Stomach (tissue), 9 donors: ENCODE data around the gene CYB561. TPM values are rescaled to one million over a fixed set of nuclear protein-coding genes. Genes with fewer than 3 reads are reported as not detected.
A peak's percentile ranks its signal among the peaks of the same experiment; 100 is the strongest.

Experiments
- DNase-seq, 2 donors: peaks; one replicate each; pipeline versions ENCODE4 v3.0.0 to v3.0.0-alpha.2; 2013 to 2019
- H3K27ac ChIP-seq, 5 donors: fragments of 200-600 bp in 4 of 5; sonication (generic) in 4 of 5; one replicate each; pipeline ENCODE4 v1.5.1; 2013 to 2019; ENCODE audit warnings: mild to moderate bottlenecking in 1 of 5, moderate library complexity in 1 of 5
- H3K27me3 ChIP-seq, 3 donors: fragments of 200-600 bp; sonication (generic); one replicate each; pipeline ENCODE4 v1.5.1; 2017 to 2019; ENCODE audit warnings: mixed run types in 1 of 3
- H3K36me3 ChIP-seq, 4 donors: fragments of 200-600 bp; sonication (generic); 1 replicate in 3 of 4; 2 replicates in 1 of 4; pipeline ENCODE4 v1.5.1; 2016 to 2019
- H3K4me1 ChIP-seq, 4 donors: fragments of 200-600 bp; sonication (generic); one replicate each; pipeline ENCODE4 v1.5.1; 2016 to 2019
- H3K4me3 ChIP-seq, 4 donors: fragments of 200-600 bp; sonication (generic) in 3 of 4; one replicate each; pipeline ENCODE4 v1.5.1; 2016 to 2019; ENCODE audit warnings: mild to moderate bottlenecking in 1 of 4
- H3K9me3 ChIP-seq, 4 donors: fragments of 200-600 bp; sonication (generic); one replicate each; pipeline ENCODE4 v1.5.1; 2016 to 2019
- CTCF ChIP-seq, 7 experiments: fragments of 450-650 bp in 4 of 7; fragments of 200-600 bp in 3 of 7; sonication (generic) in 3 of 7; IDR thresholded peaks; one replicate each; pipeline ENCODE4 v1.5.1; 2016 to 2019; ENCODE audit warnings: antibody characterized with exemption in 7 of 7, control low read depth in 2 of 7, mild to moderate bottlenecking in 1 of 7
- EP300 ChIP-seq: sonication (generic); formaldehyde crosslinking; IDR thresholded peaks from one replicate; pipeline ENCODE4 v1.6.1; 2017; ENCODE audit warnings: antibody characterized with exemption
- POLR2A ChIP-seq, 4 donors: fragments of 450-650 bp; IDR thresholded peaks; one replicate each; pipeline ENCODE4 v1.6.1; 2016; ENCODE audit warnings: antibody characterized with exemption in 4 of 4, control low read depth in 2 of 4, mild to moderate bottlenecking in 1 of 4, moderate library complexity in 1 of 4
- POLR2AphosphoS5 ChIP-seq, 3 donors: sonication (generic); formaldehyde crosslinking; IDR thresholded peaks; one replicate each; pipeline ENCODE4 v1.6.1; 2016; ENCODE audit warnings: antibody characterized with exemption in 3 of 3
- WGBS, 5 donors: extraction: QIAGEN DNeasy Blood & Tissue Kit in 3 of 5; methylation state at CpG; one replicate each; pipeline versions ENCODE4 v1.1.5 to v1.1.7; 2013 to 2018; 5-methylcytosine and 5-hydroxymethylcytosine counted together
- intact Hi-C: fragments of 100-400 bp; cut with DNase I; formaldehyde crosslinking; loops from one replicate; pipeline ENCODE4 v1.15.1; 2023; ENCODE audit warnings: low total_unique reads
- polyA plus RNA-seq, 3 donors: library from polyadenylated mRNA; stranded (reverse); fragments of 200-250 nt; gene quantifications; one replicate each; pipeline ENCODE4 v1.2.3, GENCODE V29; 2013
- total RNA-seq, 5 donors: library from RNA; depleted of rRNA; stranded (reverse); fragments of >200 nt; gene quantifications; one replicate each; pipeline versions ENCODE4 v1.1.0 to v1.2.3, GENCODE V29; 2014 to 2016
- donor health status: healthy with polysubstance abuse.
- donor health status: Bipolar disorder and iron deficiency.
- donor health status: healthy.

The CYB561 gene
- total and polyA plus RNA-seq, 8 donors: 10.8 to 394 (median 37.8) TPM

- Histone ChIP-seq H3K4me1 (peaks cover 19 to 31% (median 23%) of the 10 kb centered on the region in 4 donors), H3K36me3 (no peaks in the 10 kb centered on the region), H3K27me3 (no peaks in the 10 kb centered on the region), H3K9me3 (no peaks in the 10 kb centered on the region), H3K27ac (no peak overlapping the region), H3K4me3 (no peak overlapping the region)
- TF ChIP-seq POLR2AphosphoS5 (IDR thresholded peaks at IDR 0.05) (no peak), EP300 (no peak), CTCF (IDR thresholded peaks at IDR 0.05) (no peak), POLR2A (IDR thresholded peaks at IDR 0.05) (no peak)
- no peak for DNase-seq
- intact Hi-C loops: no loop called here
- 91 to 97% (median 95%) methylated on average over 9 to 11 of the region's 11 CpGs for WGBS, 5 donors
Observed at GRCh38 chr17:63451150-63451549, 5.0 kb upstream of the CYB561 start.

- Histone ChIP-seq H3K27ac (no peak overlapping the region), H3K27me3 (peaks cover 0 to 4% (median 0%) of the 10 kb centered on the region in 3 donors), H3K4me3 (no peak overlapping the region), H3K4me1 (peaks cover 21 to 36% (median 27%) of the 10 kb centered on the region in 4 donors), H3K36me3 (no peaks in the 10 kb centered on the region), H3K9me3 (no peaks in the 10 kb centered on the region)
- 48 to 65% (median 63%) methylated on average over 7 to 11 of the region's 11 CpGs for WGBS, 5 donors
- intact Hi-C loops: no loop called here
- DNase-seq: peak in 1 of 2 donors; percentile 42
- TF ChIP-seq CTCF (IDR thresholded peaks at IDR 0.05) (no peak), POLR2A (IDR thresholded peaks at IDR 0.05) (no peak), POLR2AphosphoS5 (IDR thresholded peaks at IDR 0.05) (no peak), EP300 (no peak)
Observed at GRCh38 chr17:63450551-63450950, 4.4 kb upstream of the CYB561 start.

- TF ChIP-seq POLR2AphosphoS5 (IDR thresholded peaks at IDR 0.05) (no peak), EP300 (no peak), POLR2A (IDR thresholded peaks at IDR 0.05) (no peak), CTCF (IDR thresholded peaks at IDR 0.05) (no peak)
- intact Hi-C loops: no loop called here
- Histone ChIP-seq H3K27me3 (peaks cover 0 to 6% (median 0%) of the 10 kb centered on the region in 3 donors), H3K36me3 (no peaks in the 10 kb centered on the region), H3K4me3 (no peak overlapping the region), H3K9me3 (no peaks in the 10 kb centered on the region), H3K27ac (peak overlapping the region in 1 of 5 donors; percentile 89), H3K4me1 (peaks cover 27 to 50% (median 40%) of the 10 kb centered on the region in 4 donors)
- DNase-seq: no peak
- 73 to 96% (median 92%) methylated on average over 3 of the region's 3 CpGs for WGBS, 5 donors
Observed at GRCh38 chr17:63448655-63449054, 2.5 kb upstream of the CYB561 start.

- peak overlapping the region in 3 of 4 donors; percentile 61 to 81 (median 71) for H3K4me3 ChIP-seq
- WGBS, 5 donors: 14 to 28% (median 27%) methylated on average over 10 to 12 of the region's 12 CpGs
Observed at GRCh38 chr17:63447471-63448009, 1.4 kb upstream of the CYB561 start.

More at GRCh38 chr17:63447471-63448009, 1.4 kb upstream of the CYB561 start:
- peaks cover 27 to 52% (median 49%) of the 10 kb centered on the region in 4 donors for H3K4me1 ChIP-seq
- intact Hi-C loops: no loop called here
- DNase-seq: peak; percentile 42 to 48
- H3K27ac ChIP-seq: peak overlapping the region; percentile 89 to 97 (median 95)
- no peak for TF ChIP-seq CTCF (IDR thresholded peaks at IDR 0.05)
- no peaks in the 10 kb centered on the region for H3K36me3 ChIP-seq
- H3K9me3 ChIP-seq: no peaks in the 10 kb centered on the region
- H3K27me3 ChIP-seq: peaks cover 0 to 6% (median 0%) of the 10 kb centered on the region in 3 donors
